K562 (cell line): ENCODE measurements around the gene GBP1. TPM values are rescaled to one million over a fixed set of nuclear protein-coding genes. Genes with fewer than 3 reads are reported as not detected.
A peak's percentile ranks its signal among the peaks of the same experiment; 100 is the strongest.

ENCODE experiments used
- ATAC-seq: fragments of 200-7000 bp; cut with Tn5 transposase; 3 replicates; pipeline ENCODE4 v1.9.1; 2020; ENCODE audit warnings: moderate library complexity
- BruUV-seq: library from RNA; stranded (reverse); fragments of 400-500 nt; replicated peaks from 2 replicates; lab custom pipeline; 2021; lab: Mats Ljungman, UMichigan
- CTCF ChIA-PET: fragments of 300-600 bp; formaldehyde crosslinking; extraction: SDS; loops from one replicate; lab custom pipeline; 2021; ENCODE audit warnings: low intra/inter-chr PET ratio; lab: Yijun Ruan, JAX
- POLR2A ChIA-PET: fragments of 300-600, 350-650 bp; sonication (Branson Sonifier 250); formaldehyde crosslinking; extraction: SDS; loops from one replicate; lab custom pipeline; 2021; ENCODE audit warnings: antibody characterized with exemption, inconsistent platforms; lab: Yijun Ruan, JAX
- DNase-seq, 4 experiments: peaks; one replicate each; pipeline versions ENCODE4 v3.0.0 to v3.0.0-alpha.2; 2011 to 2018; ENCODE audit warnings: low spot score in 3 of 4, mixed read lengths in 3 of 4; ENCODE audit errors: extremely low read depth in 1 of 4
- FAIRE-seq: peaks from 2 replicates; lab custom pipeline; 2011; peaks lifted over from hg19 to GRCh38; lab: Jason Lieb, UNC
- H2AFZ ChIP-seq: 2 replicates; pipeline ENCODE4 v1.6.0; 2011; ENCODE audit warnings: low read depth, low read length, control low read depth, inconsistent platforms
- H3K27ac ChIP-seq: fragments of 200-600 bp; 3 replicates; pipeline ENCODE4 v1.8.0; 2011; ENCODE audit warnings: low read depth, mild to moderate bottlenecking, control low read depth, inconsistent platforms, low read length, moderate library complexity, mixed read lengths; ENCODE audit errors: extremely low read depth
- H3K27me3 ChIP-seq, 2 experiments: fragments of 300-600 bp in 1 of 2; 2 replicates in 1 of 2; 3 replicates in 1 of 2; pipeline versions ENCODE4 v1.6.0 to v1.8.0; 2011; ENCODE audit warnings: inconsistent platforms in 2 of 2, low read length in 2 of 2, mild to moderate bottlenecking in 1 of 2, mixed read lengths in 1 of 2, moderate library complexity in 1 of 2; ENCODE audit not compliant: control insufficient read depth in 2 of 2, insufficient read depth in 2 of 2
- H3K36me3 ChIP-seq: fragments of 300-600 bp; 3 replicates; pipeline ENCODE4 v1.8.0; 2011; ENCODE audit warnings: mild to moderate bottlenecking, low read length, inconsistent platforms; ENCODE audit not compliant: control insufficient read depth, insufficient read depth
- H3K4me1 ChIP-seq, 2 experiments: fragments of 200-600 bp in 1 of 2; replicated peaks in 1 of 2; 2 replicates in 1 of 2; 3 replicates in 1 of 2; pipeline versions ENCODE4 v1.5.1 to v1.8.0; 2011; ENCODE audit warnings: inconsistent platforms in 2 of 2, low read length in 2 of 2, mild to moderate bottlenecking in 1 of 2, mixed read lengths in 1 of 2, moderate library complexity in 1 of 2; ENCODE audit not compliant: control insufficient read depth in 2 of 2, insufficient read depth in 2 of 2
- H3K4me2 ChIP-seq: 2 replicates; pipeline ENCODE4 v1.6.1; 2011; ENCODE audit warnings: low read length, control low read depth, inconsistent platforms, mixed read lengths; ENCODE audit not compliant: insufficient read depth
- H3K4me3 ChIP-seq: fragments of 200-600 bp; sonication (generic), shearing (Covaris generic); 2 replicates; pipeline ENCODE4 v1.5.1; 2016; ENCODE audit warnings: control low read depth, inconsistent platforms
- H3K79me2 ChIP-seq: fragments of 200-600 bp; 3 replicates; pipeline ENCODE4 v1.8.0; 2011; ENCODE audit warnings: low read length, inconsistent platforms; ENCODE audit not compliant: control insufficient read depth, insufficient read depth
- H3K9ac ChIP-seq, 2 experiments: 2 replicates each; pipeline versions ENCODE4 v1.6.0 to v1.6.1; 2011; ENCODE audit warnings: low read depth in 2 of 2, low read length in 2 of 2, control low read depth in 1 of 2, inconsistent platforms in 1 of 2, mild to moderate bottlenecking in 1 of 2, mixed read lengths in 1 of 2; ENCODE audit not compliant: insufficient read depth in 1 of 2
- H3K9me1 ChIP-seq: one replicate; pipeline ENCODE4 v1.6.0; 2011; ENCODE audit warnings: inconsistent platforms, mild to moderate bottlenecking, low read length, moderate library complexity; ENCODE audit not compliant: control insufficient read depth, insufficient read depth
- H3K9me3 ChIP-seq: replicated peaks from 2 replicates; pipeline ENCODE4 v1.5.1; 2011; ENCODE audit warnings: low read depth, low read length, inconsistent platforms; ENCODE audit not compliant: control insufficient read depth, insufficient read depth
- H4K20me1 ChIP-seq: replicated peaks from 2 replicates; pipeline ENCODE4 v1.6.1; 2011; ENCODE audit warnings: low read length, inconsistent platforms, mixed read lengths; ENCODE audit not compliant: control insufficient read depth, insufficient read depth
- CEBPG ChIP-seq, 3 experiments: fragments of 200-800 bp in 1 of 3; sonication (Bioruptor generic) in 1 of 3; sonication (generic) in 1 of 3; formaldehyde crosslinking in 1 of 3; IDR thresholded peaks in 2 of 3; conservative IDR thresholded peaks in 1 of 3; 2 replicates each; pipeline versions ENCODE4 v1.6.1 to v1.8.0; 2016 to 2022; ENCODE audit warnings: missing compliant biosample characterization in 2 of 3, missing genetic modification characterization in 2 of 3, mild to moderate bottlenecking in 1 of 3, missing genetic modification reagents in 1 of 3
- ELF1 ChIP-seq: fragments of 200-800 bp; sonication (Bioruptor generic); IDR thresholded peaks from 2 replicates; pipeline ENCODE4 v1.6.1; 2016; ENCODE audit warnings: missing genetic modification characterization, missing compliant biosample characterization
- HDAC8 ChIP-seq: fragments of 450-650 bp; IDR thresholded peaks from 2 replicates; pipeline ENCODE4 v1.6.1; 2016; ENCODE audit warnings: mild to moderate bottlenecking, missing genetic modification characterization, moderate library complexity, missing compliant biosample characterization
- HNRNPK ChIP-seq: fragments of 200-400 bp; formaldehyde crosslinking; IDR thresholded peaks from one replicate; pipeline ENCODE4 v1.6.1; 2018; ENCODE audit warnings: mild to moderate bottlenecking, low read depth, low read length; ENCODE audit not compliant: poor library complexity, severe bottlenecking
- MGA ChIP-seq: fragments of 450-650 bp; IDR thresholded peaks from 2 replicates; pipeline ENCODE4 v1.6.1; 2016; ENCODE audit warnings: mild to moderate bottlenecking, moderate library complexity
- NR1H2 ChIP-seq: sonication (generic); formaldehyde crosslinking; IDR thresholded peaks from 2 replicates; pipeline ENCODE4 v1.4.0; 2020; ENCODE audit warnings: mild to moderate bottlenecking, missing genetic modification reagents
- ZNF263 ChIP-seq: sonication (generic); formaldehyde crosslinking; IDR thresholded peaks from 2 replicates; pipeline ENCODE4 v1.8.0; 2022; ENCODE audit warnings: mild to moderate bottlenecking, missing genetic modification reagents, borderline replicate concordance
- WGBS: fragments of 100-300 bp; shearing (Covaris generic); methylation state at CpG from one replicate; pipeline ENCODE4 v1.1.6; 2016; ENCODE audit warnings: low coverage, mixed read lengths; ENCODE audit not compliant: insufficient coverage; ENCODE audit errors: missing lambda C conversion rate; 5-methylcytosine and 5-hydroxymethylcytosine counted together
- in situ Hi-C: fragments of 300-500 bp; cut with MboI; formaldehyde crosslinking; loops from 4 replicates; pipeline ENCODE4 v1.15.0; 2018; ENCODE audit warnings: inconsistent platforms, mixed read lengths
- intact Hi-C: fragments of 100-400 bp; cut with micrococcal nuclease; formaldehyde crosslinking; loops from 2 replicates; pipeline ENCODE4 v1.14.2; 2022
- polyA plus RNA-seq, 8 experiments: library from polyadenylated mRNA; depleted of rRNA in 4 of 8; stranded (reverse) in 5 of 8; unstranded in 3 of 8; fragments of >200 nt; fragmentation: Nextera tagmentation in 2 of 8; fragmentation: Illumina TruSeq in 1 of 8; extraction: Ambion mirVana in 2 of 8; extraction: Trizol in 1 of 8; gene quantifications; 2 replicates each; pipeline versions ENCODE4 v1.2.1 to v1.2.3, GENCODE V29; 2011 to 2014; ENCODE audit warnings: inconsistent platforms in 1 of 8, missing spikeins in 1 of 8
- total RNA-seq, 7 experiments: library from RNA; depleted of rRNA in 6 of 7; stranded (reverse); fragments of >200 nt in 6 of 7; fragmentation: Illumina TruSeq in 2 of 7; extraction: Trizol in 2 of 7; gene quantifications; 2 replicates each; pipeline versions ENCODE4 v1.2.1 to v1.2.3, GENCODE V29; 2011 to 2021; ENCODE audit warnings: low replicate concordance in 1 of 7

GBP1 gene
- total and polyA plus RNA-seq, 9 of the 15 experiments (the other 6 are each of a cell fraction or from before 2014, with no cell fraction given), result not detected

- Histone ChIP-seq H3K4me3 (no peak overlapping the region), H3K4me2 (peak overlapping the region; percentile 39; the same call in 1 of the 2 replicates), H3K4me1 (no peaks in the 10 kb centered on the region), H3K9me3 (no peaks in the 10 kb centered on the region), H3K36me3 (no peaks in the 10 kb centered on the region), H3K27ac (no peak overlapping the region), H3K9me1 (no peaks in the 10 kb centered on the region), H3K27me3 (no peaks in the 10 kb centered on the region), H4K20me1 (no peaks in the 10 kb centered on the region), H2AFZ (peak overlapping the region; percentile 38), H3K79me2 (no peaks in the 10 kb centered on the region), H3K9ac (no peak overlapping the region)
- TF ChIP-seq NR1H2 (CRISPR knock-in tag), result no peak
- no peak for TF ChIP-seq HDAC8 (tag)
- no peak for TF ChIP-seq ELF1 (tag)
- no peak for TF ChIP-seq MGA
- TF ChIP-seq HNRNPK, result no peak
- TF ChIP-seq ZNF263, result no peak
- TF ChIP-seq CEBPG (CRISPR knock-in tag; IDR thresholded peaks at IDR 0.05), result no peak
- TF ChIP-seq CEBPG (tag; conservative IDR thresholded peaks at IDR 0.05 in 1 of 2, IDR thresholded peaks at IDR 0.05 in 1 of 2), result peak in 1 of 2 experiments; percentile 41; a peak in 2 of 4 replicates
- WGBS, result 0% methylated on average over 2 of the region's 2 CpGs
- ATAC-seq (no peak), FAIRE-seq (no peak), DNase-seq (no peak)
- CTCF ChIA-PET, result no interaction called here
- no TSS peak for BruUV-seq
- POLR2A ChIA-PET, result interaction anchor here (0.7 kb wide), 1 partner anchor 22 kb away, joined by 3 read pairs; the partner anchor contains the start of gene GBP2
- intact Hi-C loops (no loop called here), in situ Hi-C loops (loop anchor here (25.0 kb wide), 1 partner anchor 883 kb away; the partner anchor contains the start of gene ZNF326)
Measured at GRCh38 chr1:89104147-89104546, 39.1 kb upstream of the GBP1 start.
